A549 (cell line): ENCODE results near the gene CCDC57. TPM values are rescaled to one million over a fixed set of nuclear protein-coding genes. Genes with fewer than 3 reads are reported as not detected.

ENCODE experiments used
- ATAC-seq, 2 experiments: fragments of 200-7000 bp in 1 of 2; fragments of >200 bp in 1 of 2; cut with Nextera tagmentation in 1 of 2; cut with Tn5 transposase in 1 of 2; 3 replicates each; pipeline versions ENCODE4 v1.8.0 to v1.9.1; 2018 to 2020; ENCODE audit warnings: mild to moderate bottlenecking in 1 of 2, moderate library complexity in 1 of 2
- CTCF ChIA-PET: fragments of 300-600 bp; sonication (Branson Sonifier 250); formaldehyde crosslinking; extraction: SDS; loops from one replicate; lab custom pipeline; 2021; ENCODE audit warnings: antibody characterized with exemption, inconsistent platforms; lab: Yijun Ruan, JAX
- POLR2A ChIA-PET: fragments of 350-600 bp; formaldehyde crosslinking; extraction: SDS; loops from one replicate; lab custom pipeline; 2021; ENCODE audit warnings: antibody characterized with exemption, inconsistent platforms; lab: Yijun Ruan, JAX
- DNase-seq, 2 experiments: peaks; one replicate each; pipeline versions ENCODE4 v3.0.0 to v3.0.0-alpha.2; 2011 to 2016; ENCODE audit warnings: low read depth in 1 of 2, low spot score in 1 of 2
- FAIRE-seq: peaks from 2 replicates; lab custom pipeline; 2011; peaks lifted over from hg19 to GRCh38; lab: Jason Lieb, UNC
- H3K27ac ChIP-seq, 2 experiments: fragments of >200 bp; sonication (Bioruptor Twin); formaldehyde crosslinking; 3 replicates each; pipeline ENCODE4 v1.5.1; 2016 to 2017
- H3K4me1 ChIP-seq: fragments of >200 bp; sonication (Bioruptor Twin); formaldehyde crosslinking; 3 replicates; pipeline ENCODE4 v1.6.1; 2016
- H3K4me2 ChIP-seq: fragments of >200 bp; sonication (Bioruptor Twin); formaldehyde crosslinking; 3 replicates; pipeline ENCODE4 v1.6.1; 2016
- H3K4me3 ChIP-seq: fragments of >200 bp; sonication (Bioruptor Twin); formaldehyde crosslinking; 3 replicates; pipeline ENCODE4 v1.5.1; 2016
- H3K9me3 ChIP-seq: fragments of >200 bp; sonication (Bioruptor Twin); formaldehyde crosslinking; 3 replicates; pipeline ENCODE4 v1.6.1; 2016
- BCL3 ChIP-seq: fragments of >200 bp; sonication (Bioruptor Twin); formaldehyde crosslinking; IDR thresholded peaks from 3 replicates; pipeline ENCODE4 v1.6.1; 2016
- CBX8 ChIP-seq: fragments of 200-600 bp; sonication (generic); IDR thresholded peaks from 2 replicates; pipeline ENCODE4 v1.6.1; 2016
- CEBPB ChIP-seq, 2 experiments: fragments of >200 bp in 1 of 2; sonication (Bioruptor Twin) in 1 of 2; formaldehyde crosslinking in 1 of 2; IDR thresholded peaks; 2 replicates each; pipeline ENCODE4 v1.6.1; 2012 to 2016
- EHF ChIP-seq: fragments of 250-450 bp; sonication (Bioruptor Pico); IDR thresholded peaks from 2 replicates; pipeline ENCODE4 v1.5.0; 2020; ENCODE audit warnings: mild to moderate bottlenecking
- ELK1 ChIP-seq: fragments of 150-350 bp; IDR thresholded peaks from 2 replicates; pipeline ENCODE4 v1.6.1; 2014; ENCODE audit warnings: low read depth, mild to moderate bottlenecking, low read length
- EP300 ChIP-seq, 2 experiments: fragments of >200 bp; sonication (Bioruptor Twin); formaldehyde crosslinking; IDR thresholded peaks; 2 replicates in 1 of 2; 3 replicates in 1 of 2; pipeline ENCODE4 v1.6.1; 2016 to 2017
- ESRRA ChIP-seq: fragments of 150-350 bp; IDR thresholded peaks from 2 replicates; pipeline ENCODE4 v1.6.1; 2014; ENCODE audit warnings: mild to moderate bottlenecking, low read length, borderline replicate concordance
- FOSB ChIP-seq: fragments of 250-450 bp; sonication (Bioruptor Pico); IDR thresholded peaks from 2 replicates; pipeline ENCODE4 v1.5.0; 2020; ENCODE audit warnings: mild to moderate bottlenecking, moderate library complexity
- HES2 ChIP-seq: fragments of >200 bp; sonication (Bioruptor Twin); formaldehyde crosslinking; IDR thresholded peaks from 2 replicates; pipeline ENCODE4 v1.6.1; 2016
- HMGXB4 ChIP-seq: fragments of 250-450 bp; sonication (Bioruptor Pico); IDR thresholded peaks from 2 replicates; pipeline ENCODE4 v1.5.0; 2021; ENCODE audit warnings: mild to moderate bottlenecking, moderate library complexity, borderline replicate concordance
- JUN ChIP-seq, 2 experiments: fragments of >200 bp; sonication (Bioruptor Twin); formaldehyde crosslinking; IDR thresholded peaks; 2 replicates in 1 of 2; 3 replicates in 1 of 2; pipeline ENCODE4 v1.6.1; 2016 to 2017
- JUNB ChIP-seq: fragments of >200 bp; sonication (Bioruptor Twin); formaldehyde crosslinking; IDR thresholded peaks from 2 replicates; pipeline ENCODE4 v1.6.1; 2016
- KDM1A ChIP-seq: fragments of 200-600 bp; sonication (generic); IDR thresholded peaks from 2 replicates; pipeline ENCODE4 v1.6.1; 2016; ENCODE audit warnings: low read depth, mild to moderate bottlenecking
- MYC ChIP-seq: IDR thresholded peaks from 2 replicates; pipeline ENCODE4 v1.6.1; 2012; ENCODE audit warnings: mild to moderate bottlenecking, inconsistent platforms, low read length, improper control_type of control experiment, borderline replicate concordance
- NFE2L2 ChIP-seq: fragments of 150-350 bp; conservative IDR thresholded peaks from 2 replicates; pipeline ENCODE4 v1.6.1; 2014; ENCODE audit warnings: low read length
- NPAS2 ChIP-seq: fragments of 250-450 bp; sonication (Bioruptor Pico); IDR thresholded peaks from 2 replicates; pipeline ENCODE4 v1.8.0; 2022; ENCODE audit warnings: mild to moderate bottlenecking, moderate library complexity, borderline replicate concordance
- NR3C1 ChIP-seq: fragments of >200 bp; sonication (Bioruptor Twin); formaldehyde crosslinking; IDR thresholded peaks from 3 replicates; pipeline ENCODE4 v1.6.1; 2017
- PBX3 ChIP-seq: IDR thresholded peaks from 2 replicates; pipeline ENCODE4 v1.6.1; 2012
- PHF8 ChIP-seq: fragments of 200-600 bp; sonication (generic); IDR thresholded peaks from 2 replicates; pipeline ENCODE4 v1.6.1; 2016; ENCODE audit warnings: low read depth, mild to moderate bottlenecking, antibody characterized with exemption, moderate library complexity, borderline replicate concordance
- POLR2A ChIP-seq: IDR thresholded peaks from 2 replicates; pipeline ENCODE4 v1.6.1; 2012; ENCODE audit warnings: mild to moderate bottlenecking, low read length
- POLR2AphosphoS2 ChIP-seq: conservative IDR thresholded peaks from 2 replicates; pipeline ENCODE4 v1.6.1; 2012; ENCODE audit warnings: low read length, improper control_type of control experiment, inconsistent platforms
- RARB ChIP-seq: fragments of 250-450 bp; sonication (Bioruptor Pico); IDR thresholded peaks from 2 replicates; pipeline ENCODE4 v1.8.0; 2021; ENCODE audit warnings: mild to moderate bottlenecking, moderate library complexity
- RNF2 ChIP-seq: fragments of 200-600 bp; sonication (generic); IDR thresholded peaks from 2 replicates; pipeline ENCODE4 v1.6.1; 2016; ENCODE audit warnings: low read depth, mild to moderate bottlenecking, antibody characterized with exemption, moderate library complexity, borderline replicate concordance
- SREBF2 ChIP-seq: fragments of 450-650 bp; IDR thresholded peaks from 2 replicates; pipeline ENCODE4 v1.6.1; 2014; ENCODE audit warnings: mild to moderate bottlenecking, moderate library complexity
- USF2 ChIP-seq: fragments of 450-650 bp; IDR thresholded peaks from 2 replicates; pipeline ENCODE4 v1.6.1; 2014; ENCODE audit warnings: antibody characterized with exemption
- ZFP36 ChIP-seq: fragments of 450-650 bp; IDR thresholded peaks from 2 replicates; pipeline ENCODE4 v1.6.1; 2014; ENCODE audit warnings: borderline replicate concordance; ENCODE audit not compliant: partially characterized antibody
- ZNF302 ChIP-seq: fragments of 250-450 bp; sonication (Bioruptor Pico); IDR thresholded peaks from 2 replicates; pipeline ENCODE4 v1.9.0; 2021; ENCODE audit warnings: inconsistent platforms, mild to moderate bottlenecking, moderate library complexity
- WGBS: methylation state at CpG from one replicate; pipeline ENCODE4 v1.1.6; 2017; ENCODE audit errors: missing lambda C conversion rate; 5-methylcytosine and 5-hydroxymethylcytosine counted together
- polyA plus RNA-seq, 4 experiments: library from polyadenylated mRNA; depleted of rRNA in 3 of 4; stranded (reverse); fragments of >200 nt; fragmentation: RNase III in 1 of 4; extraction: RNeasy Plus Mini Kit Qiagen cat#74134 plus additional on column Dnase treatment in 1 of 4; gene quantifications; 2 replicates in 3 of 4; 3 replicates in 1 of 4; pipeline ENCODE4 v1.2.3, GENCODE V29; 2011 to 2017

CCDC57 gene
- polyA plus RNA-seq, 2 of the 4 experiments (the other 2 are of a cell fraction), result 18.2 to 18.5 TPM

- Histone ChIP-seq H3K9me3 (no peaks in the 10 kb centered on the region), H3K4me2 (no peak overlapping the region), H3K4me3 (no peak overlapping the region), H3K27ac (no peak overlapping the region), H3K4me1 (peaks cover under 1% of the 10 kb centered on the region; the same call in 2 of the 3 replicates)
- ATAC-seq, result no peak; a peak in 1 of 6 replicates
- POLR2A ChIA-PET, result no interaction called here
- WGBS, result 92% methylated on average over 15 of the region's 15 CpGs
- no peak for FAIRE-seq
- CTCF ChIA-PET, result interaction anchor here (1.0 to 1.4 kb wide), 3 partner anchors 9 to 27 kb away, joined by 3 to 4 read pairs (median 3); no protein-coding TSS in a partner anchor
- DNase-seq, result no peak
- TF ChIP-seq MYC, result no peak
- no peak for TF ChIP-seq NR3C1
- no peak for TF ChIP-seq HES2
- TF ChIP-seq RARB (CRISPR knock-in tag), result no peak
- no peak for TF ChIP-seq POLR2AphosphoS2
- TF ChIP-seq ZNF302, result no peak
- no peak for TF ChIP-seq ESRRA
- TF ChIP-seq ZFP36, result no peak
- no peak for TF ChIP-seq CBX8
- no peak for TF ChIP-seq ELK1
- no peak for TF ChIP-seq KDM1A
- TF ChIP-seq CEBPB (IDR thresholded peaks at IDR 0.05), result no peak
- no peak for TF ChIP-seq JUNB
- TF ChIP-seq SREBF2, result no peak
- TF ChIP-seq NFE2L2, result no peak
- no peak for TF ChIP-seq BCL3
- TF ChIP-seq PHF8, result no peak
- TF ChIP-seq FOSB (CRISPR knock-in tag), result no peak
Measured at GRCh38 chr17:82128287-82128686, 84.4 kb downstream of the CCDC57 start.

GRCh38 chr17:82127704-82128103 is 84.9 kb downstream of the CCDC57 start:
- no peak overlapping the region for H3K4me3 ChIP-seq
- ATAC-seq (peak; percentile 11 to 16; a peak in 2 of 6 replicates), DNase-seq (no peak), FAIRE-seq (no peak)
- no peak overlapping the region for H3K27ac ChIP-seq
- WGBS, result 97% methylated on average over 9 of the region's 9 CpGs
- ChIA-PET CTCF (interaction anchor here (1.0 to 1.4 kb wide), 4 partner anchors 10 to 27 kb away, joined by 3 to 4 read pairs (median 3); no protein-coding TSS in a partner anchor), POLR2A (no interaction called here)
- no peak overlapping the region for H3K4me2 ChIP-seq
- TF ChIP-seq EHF (CRISPR knock-in tag) (no peak), RNF2 (no peak)
- no peaks in the 10 kb centered on the region for H3K9me3 ChIP-seq
- H3K4me1 ChIP-seq, result no peaks in the 10 kb centered on the region

GRCh38 chr17:82127315-82127595 is 85.4 kb downstream of the CCDC57 start:
- WGBS, result 94% methylated on average over 11 of the region's 11 CpGs
- H3K4me2 ChIP-seq, result no peak overlapping the region
- no peaks in the 10 kb centered on the region for H3K4me1 ChIP-seq
- no peak overlapping the region for H3K4me3 ChIP-seq
- ChIA-PET CTCF (interaction anchor here (1.2 to 1.5 kb wide), 3 partner anchors 10 to 28 kb away, joined by 3 to 4 read pairs (median 3); no protein-coding TSS in a partner anchor), POLR2A (no interaction called here)
- no peaks in the 10 kb centered on the region for H3K9me3 ChIP-seq
- no peak overlapping the region for H3K27ac ChIP-seq
- ATAC-seq (peak; percentile 18 to 48; a peak in 2 of 6 replicates), FAIRE-seq (no peak), DNase-seq (no peak)
- no peak for TF ChIP-seq PBX3
- no peak for TF ChIP-seq NPAS2 (CRISPR knock-in tag)
- no peak for TF ChIP-seq JUNB
- no peak for TF ChIP-seq HMGXB4
- TF ChIP-seq ZFP36, result no peak
- no peak for TF ChIP-seq RNF2
- TF ChIP-seq JUN (IDR thresholded peaks at IDR 0.05), result no peak
- TF ChIP-seq FOSB (CRISPR knock-in tag), result no peak
- no peak for TF ChIP-seq USF2
- TF ChIP-seq MYC, result no peak
- no peak for TF ChIP-seq POLR2A
- TF ChIP-seq CBX8, result no peak
- TF ChIP-seq NFE2L2, result no peak
- no peak for TF ChIP-seq EP300 (IDR thresholded peaks at IDR 0.05)
